GM13976 (cell line): ENCODE data around the gene COX19.
"Not testable (repeated sequence)": the region's sequence is repeated elsewhere in the genome, so short reads cannot be mapped to it uniquely, and the experiment has no call there.

ENCODE experiments used
- DNase-seq: peaks from one replicate; pipeline ENCODE4 v3.0.0; 2012; ENCODE audit warnings: low spot score
- in situ Hi-C: fragments of 300-500 bp; cut with MboI; formaldehyde crosslinking; loops from one replicate; pipeline ENCODE4 v1.12.0; 2022; ENCODE audit warnings: low sequenced_read_pairs, mixed read lengths, inconsistent platforms; ENCODE audit not compliant: unreplicated experiment
- TF ChIP-seq, protein P1 (sequence below): IDR thresholded peaks from 2 replicates; pipeline ENCODE4 v1.5.1; 2012; ENCODE audit warnings: borderline replicate concordance, mild to moderate bottlenecking; ENCODE audit not compliant: insufficient read depth; ENCODE audit errors: extremely low read depth, missing control alignments, control extremely low read depth

The COX19 gene

DNA sequence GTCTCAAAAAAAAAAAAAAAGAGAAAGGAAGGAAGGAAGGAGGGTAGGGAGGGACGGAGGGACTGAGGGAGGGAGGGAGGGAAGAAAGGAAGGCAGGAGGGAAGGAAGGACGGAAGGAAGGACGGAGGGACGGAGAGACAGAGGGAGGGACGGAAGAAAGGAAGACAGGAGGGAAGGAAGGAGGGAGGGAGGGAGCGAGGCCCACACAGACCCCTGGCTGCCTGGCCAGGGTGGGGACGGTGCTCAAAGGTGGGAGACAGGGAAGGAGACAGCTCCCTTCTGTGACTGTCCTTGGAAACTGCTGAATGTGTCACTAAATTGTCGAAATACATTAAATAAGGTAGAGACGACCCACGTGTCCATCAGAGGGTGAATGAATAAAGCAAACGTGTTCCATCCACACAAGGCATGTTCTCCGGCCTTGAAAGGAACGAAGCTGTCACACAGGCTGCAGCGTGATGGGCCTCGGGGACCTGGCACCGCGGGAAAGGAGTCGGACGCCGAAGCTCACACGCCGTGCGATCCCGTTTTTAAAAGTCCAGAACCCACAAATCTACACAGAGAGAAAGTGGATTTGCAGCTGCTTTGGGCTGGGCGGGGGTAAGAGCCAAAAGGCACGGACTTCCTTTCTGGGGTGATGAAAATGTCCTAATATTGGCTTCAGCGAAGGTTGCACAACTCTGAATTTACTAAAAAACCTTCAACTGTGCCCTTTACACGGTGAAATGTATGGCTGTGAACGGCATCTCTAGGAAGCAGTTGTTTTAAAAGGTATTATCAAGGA is 44.2 kb downstream of the COX19 start:
- no peak for DNase-seq
- TF ChIP-seq, protein P1, sequence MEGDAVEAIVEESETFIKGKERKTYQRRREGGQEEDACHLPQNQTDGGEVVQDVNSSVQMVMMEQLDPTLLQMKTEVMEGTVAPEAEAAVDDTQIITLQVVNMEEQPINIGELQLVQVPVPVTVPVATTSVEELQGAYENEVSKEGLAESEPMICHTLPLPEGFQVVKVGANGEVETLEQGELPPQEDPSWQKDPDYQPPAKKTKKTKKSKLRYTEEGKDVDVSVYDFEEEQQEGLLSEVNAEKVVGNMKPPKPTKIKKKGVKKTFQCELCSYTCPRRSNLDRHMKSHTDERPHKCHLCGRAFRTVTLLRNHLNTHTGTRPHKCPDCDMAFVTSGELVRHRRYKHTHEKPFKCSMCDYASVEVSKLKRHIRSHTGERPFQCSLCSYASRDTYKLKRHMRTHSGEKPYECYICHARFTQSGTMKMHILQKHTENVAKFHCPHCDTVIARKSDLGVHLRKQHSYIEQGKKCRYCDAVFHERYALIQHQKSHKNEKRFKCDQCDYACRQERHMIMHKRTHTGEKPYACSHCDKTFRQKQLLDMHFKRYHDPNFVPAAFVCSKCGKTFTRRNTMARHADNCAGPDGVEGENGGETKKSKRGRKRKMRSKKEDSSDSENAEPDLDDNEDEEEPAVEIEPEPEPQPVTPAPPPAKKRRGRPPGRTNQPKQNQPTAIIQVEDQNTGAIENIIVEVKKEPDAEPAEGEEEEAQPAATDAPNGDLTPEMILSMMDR = no peak
- in situ Hi-C loops = no loop called here

DNA sequence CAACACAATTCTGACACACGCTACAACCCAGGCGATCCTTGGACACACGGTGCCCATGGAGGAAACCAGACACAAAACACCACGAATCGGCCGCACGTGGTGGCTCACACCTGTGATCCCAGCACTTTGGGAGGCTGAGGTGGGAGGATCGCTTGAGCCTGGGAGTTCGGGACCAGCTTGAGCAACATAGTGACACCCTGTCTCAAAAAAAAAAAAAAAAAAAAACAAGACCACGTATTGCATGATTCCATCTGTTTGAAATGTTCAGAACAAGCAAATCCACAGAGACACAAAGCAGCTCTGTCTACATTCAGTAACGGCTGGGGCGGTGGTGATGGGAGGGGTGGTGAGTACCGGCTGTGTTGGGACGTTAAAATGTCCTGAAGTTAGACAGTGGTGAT is 46.0 kb downstream of the COX19 start:
- in situ Hi-C loops = no loop called here
- TF ChIP-seq, protein P1 = no peak
- DNase-seq = no peak

DNA sequence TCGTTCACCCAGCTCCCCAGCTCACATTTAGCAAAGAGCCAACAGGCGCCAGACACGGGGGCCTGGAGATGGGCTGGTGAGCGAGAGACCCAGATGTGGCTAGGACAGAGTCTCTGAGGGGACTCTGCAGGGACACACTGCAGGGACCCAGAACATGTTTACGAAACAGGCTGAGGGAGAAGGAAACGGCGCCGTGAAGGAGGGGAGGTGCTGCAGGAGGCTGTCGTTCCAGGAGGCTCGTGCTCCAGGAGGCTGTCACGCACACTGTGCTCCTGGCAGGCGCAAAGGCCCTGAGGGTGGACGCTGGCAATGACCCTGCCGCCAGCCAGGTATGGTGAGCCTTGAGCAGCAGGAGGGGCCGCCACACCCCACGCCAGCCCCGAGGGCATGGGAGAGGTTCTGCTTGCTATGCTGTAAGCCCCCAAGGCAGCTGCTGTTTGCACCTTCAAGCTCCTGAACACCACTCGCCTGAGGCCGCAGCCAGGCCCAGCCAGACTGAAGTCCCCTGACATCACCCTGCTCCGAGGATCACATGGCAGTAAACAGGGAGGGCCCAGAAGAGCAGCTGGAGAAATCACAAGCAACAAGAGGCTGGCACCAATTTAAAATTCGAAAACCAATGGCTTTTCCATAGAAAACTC is 48.2 kb downstream of the COX19 start:
- in situ Hi-C loops = no loop called here
- no peak for DNase-seq
- TF ChIP-seq, protein P1 = no peak

DNA sequence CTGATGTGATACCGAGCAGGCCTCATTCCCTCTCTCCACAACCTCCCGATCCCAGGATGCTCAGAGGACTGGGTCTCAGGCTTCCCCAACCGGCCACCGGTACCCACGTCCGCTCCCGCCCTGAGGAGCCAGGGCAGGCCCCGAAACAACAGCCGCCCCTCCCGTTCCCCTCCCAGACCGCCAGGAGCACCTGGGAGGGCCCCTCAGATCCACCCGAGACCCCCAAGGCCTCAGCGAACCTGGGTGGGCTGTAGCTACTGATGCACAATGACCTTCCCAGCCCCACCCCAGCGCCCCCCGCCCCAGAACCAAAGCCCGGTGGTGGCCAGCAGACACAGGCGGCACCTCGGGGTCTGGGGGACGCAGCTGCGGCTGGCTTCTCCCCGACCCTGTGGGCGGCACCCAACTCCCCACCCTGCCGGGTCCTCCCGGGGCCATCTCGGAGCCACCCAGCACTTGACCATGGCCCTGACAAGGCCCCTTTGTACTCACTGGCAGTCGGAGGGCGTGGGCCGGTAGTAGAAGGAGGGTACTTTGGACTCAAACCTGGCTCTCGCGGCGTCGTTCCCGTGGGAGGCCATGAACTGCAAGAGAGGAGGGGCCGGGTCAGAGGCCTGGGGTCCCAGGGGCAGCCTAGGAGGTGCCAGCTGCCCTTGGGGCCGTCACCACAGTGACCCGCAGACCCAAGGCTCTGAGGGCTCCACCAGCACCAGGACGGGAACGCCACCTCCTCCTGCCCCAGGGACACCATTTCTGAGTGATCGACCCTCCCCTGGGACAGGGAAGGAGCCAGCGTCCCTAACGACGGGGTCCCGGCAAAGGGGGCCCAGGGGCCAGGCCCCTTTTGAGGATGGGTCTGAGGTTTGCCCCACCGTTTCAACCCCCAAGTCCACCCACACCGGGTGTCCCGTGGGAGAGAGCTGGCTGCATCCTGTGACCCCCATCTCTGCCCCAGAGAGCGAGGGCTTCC is 49.0 kb downstream of the COX19 start:
- in situ Hi-C loops = no loop called here
- DNase-seq = no peak
- TF ChIP-seq, protein P1 = no peak

DNA sequence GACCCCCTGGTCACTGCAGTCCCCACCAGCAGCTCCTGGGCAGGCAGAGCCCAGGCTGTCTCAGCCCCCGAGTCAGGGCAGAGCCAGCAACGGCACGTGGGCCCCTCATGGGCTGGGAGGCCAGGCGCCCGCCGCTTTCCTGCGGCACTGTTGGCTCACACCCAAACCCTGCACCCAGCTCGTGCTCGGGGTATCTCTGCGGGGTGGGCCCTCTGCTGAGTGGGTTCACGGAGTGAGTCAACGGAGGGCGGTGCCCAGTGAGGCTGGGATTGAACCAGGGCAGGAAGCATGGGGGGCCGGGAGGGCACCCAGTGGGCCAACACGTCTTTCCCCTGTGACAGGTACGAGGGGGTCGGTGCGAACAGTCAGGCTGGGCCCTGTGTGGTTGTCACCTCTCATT is 49.7 kb downstream of the COX19 start:
- TF ChIP-seq, protein P1 = no peak
- no peak for DNase-seq
- in situ Hi-C loops = no loop called here

DNA sequence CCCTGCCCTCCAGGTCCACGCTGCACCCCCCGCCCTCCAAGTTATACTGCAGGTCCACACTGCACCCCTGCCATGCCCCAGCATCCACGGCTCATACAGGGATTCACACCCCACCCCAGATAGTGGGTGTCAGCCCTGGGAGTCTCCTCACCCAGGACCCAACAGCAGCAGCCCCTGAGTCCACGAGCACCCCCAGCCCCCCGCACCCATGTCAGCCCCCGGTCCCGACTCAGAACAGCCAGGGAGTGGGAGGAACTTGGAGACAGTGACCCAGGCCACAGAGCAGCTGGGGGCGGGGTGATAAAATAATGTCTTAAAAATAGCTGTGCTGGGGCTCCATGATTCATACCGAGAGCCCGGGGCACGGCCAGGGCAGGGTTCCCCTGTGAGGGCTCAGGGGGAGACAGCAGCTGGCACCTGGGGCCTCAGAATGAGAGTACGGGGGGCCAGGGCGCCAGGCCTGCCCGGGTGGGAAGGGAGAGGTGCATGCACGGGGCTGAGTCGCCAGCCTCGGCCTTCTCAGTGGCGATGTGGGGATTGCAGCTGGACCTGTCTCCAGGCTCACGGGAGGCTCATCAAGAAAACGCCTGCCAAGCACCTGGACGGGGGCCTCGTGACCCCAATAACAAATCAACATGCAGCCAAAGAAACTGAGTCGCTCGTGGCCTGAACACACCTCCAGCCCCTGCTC is 50.7 kb downstream of the COX19 start:
- in situ Hi-C loops = no loop called here
- TF ChIP-seq, protein P1 = no peak
- DNase-seq = peak; percentile 83

DNA sequence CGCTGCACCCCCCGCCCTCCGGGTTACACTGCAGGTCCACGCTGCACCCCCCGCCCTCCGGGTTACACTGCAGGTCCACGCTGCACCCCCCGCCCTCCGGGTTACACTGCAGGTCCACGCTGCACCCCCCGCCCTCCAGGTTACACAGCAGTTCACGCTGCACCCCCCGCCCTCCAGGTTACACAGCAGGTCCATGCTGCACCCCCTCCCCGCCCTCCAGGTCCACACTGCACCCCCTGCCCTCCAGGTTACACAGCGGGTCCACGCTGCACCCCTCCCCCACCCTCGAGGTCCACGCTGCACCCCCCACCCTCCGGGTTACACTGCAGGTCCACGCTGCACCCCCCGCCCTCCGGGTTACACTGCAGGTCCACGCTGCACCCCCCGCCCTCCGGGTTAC is 51.3 kb downstream of the COX19 start:
- in situ Hi-C loops, DNase-seq: not testable (repeated sequence)
